Measurements from ENCODE around the gene RAI1.

Gene RAI1

GRCh38 chr17:17816240-17816814 is 135.1 kb downstream of the RAI1 start:
- H3K4me3 ChIP-seq (ENCODE audit: low read depth, low read length) = no peak overlapping the region
- TF ChIP-seq, protein P1, sequence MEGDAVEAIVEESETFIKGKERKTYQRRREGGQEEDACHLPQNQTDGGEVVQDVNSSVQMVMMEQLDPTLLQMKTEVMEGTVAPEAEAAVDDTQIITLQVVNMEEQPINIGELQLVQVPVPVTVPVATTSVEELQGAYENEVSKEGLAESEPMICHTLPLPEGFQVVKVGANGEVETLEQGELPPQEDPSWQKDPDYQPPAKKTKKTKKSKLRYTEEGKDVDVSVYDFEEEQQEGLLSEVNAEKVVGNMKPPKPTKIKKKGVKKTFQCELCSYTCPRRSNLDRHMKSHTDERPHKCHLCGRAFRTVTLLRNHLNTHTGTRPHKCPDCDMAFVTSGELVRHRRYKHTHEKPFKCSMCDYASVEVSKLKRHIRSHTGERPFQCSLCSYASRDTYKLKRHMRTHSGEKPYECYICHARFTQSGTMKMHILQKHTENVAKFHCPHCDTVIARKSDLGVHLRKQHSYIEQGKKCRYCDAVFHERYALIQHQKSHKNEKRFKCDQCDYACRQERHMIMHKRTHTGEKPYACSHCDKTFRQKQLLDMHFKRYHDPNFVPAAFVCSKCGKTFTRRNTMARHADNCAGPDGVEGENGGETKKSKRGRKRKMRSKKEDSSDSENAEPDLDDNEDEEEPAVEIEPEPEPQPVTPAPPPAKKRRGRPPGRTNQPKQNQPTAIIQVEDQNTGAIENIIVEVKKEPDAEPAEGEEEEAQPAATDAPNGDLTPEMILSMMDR (IDR thresholded peaks at IDR 0.05; ENCODE audit: low read depth, low read length) = no peak

DNA sequence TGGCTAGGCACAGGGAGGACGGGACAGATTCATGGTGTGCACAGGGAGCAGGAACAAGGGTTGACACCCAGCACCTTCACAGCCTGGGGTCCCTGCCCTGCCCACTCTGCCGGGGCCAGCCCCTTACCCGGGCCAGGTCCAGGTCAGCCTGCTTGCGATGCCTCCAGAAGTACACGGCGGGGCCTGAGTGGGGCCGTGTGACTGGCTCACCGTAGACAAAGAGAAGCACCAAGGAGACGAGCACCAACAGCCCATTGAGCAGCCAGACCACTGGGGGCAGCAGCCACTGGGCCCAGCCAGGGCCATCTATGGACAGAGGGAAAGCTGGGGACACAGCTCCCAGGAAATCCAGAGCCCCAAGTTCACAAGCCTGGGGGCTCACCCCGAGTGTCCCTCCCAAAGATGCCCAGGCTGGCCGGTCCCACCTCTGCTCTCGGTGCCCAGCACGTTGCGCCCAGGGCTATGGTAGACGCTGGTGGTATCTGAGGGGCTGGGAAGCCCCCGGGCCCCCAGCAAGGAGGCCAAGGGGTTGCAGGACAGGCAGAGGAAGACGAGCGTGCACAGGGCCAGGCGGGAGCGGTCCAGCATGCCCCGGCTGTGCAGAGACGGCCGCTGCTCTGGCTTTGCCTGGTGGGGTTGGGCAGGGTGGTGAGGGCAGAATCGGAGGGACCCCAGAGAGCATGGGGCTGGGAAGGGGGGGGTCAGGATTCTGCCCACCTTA is 135.7 kb downstream of the RAI1 start:
- TF ChIP-seq, protein P1 (IDR thresholded peaks at IDR 0.05; ENCODE audit: low read depth, low read length) = no peak
- no peak overlapping the region for H3K4me3 ChIP-seq (ENCODE audit: low read depth, low read length)

GRCh38 chr17:17817552-17817947 is 136.3 kb downstream of the RAI1 start:
- TF ChIP-seq, protein P1 (IDR thresholded peaks at IDR 0.05; ENCODE audit: low read depth, low read length) = no peak
- H3K4me3 ChIP-seq (ENCODE audit: low read depth, low read length) = no peak overlapping the region

DNA sequence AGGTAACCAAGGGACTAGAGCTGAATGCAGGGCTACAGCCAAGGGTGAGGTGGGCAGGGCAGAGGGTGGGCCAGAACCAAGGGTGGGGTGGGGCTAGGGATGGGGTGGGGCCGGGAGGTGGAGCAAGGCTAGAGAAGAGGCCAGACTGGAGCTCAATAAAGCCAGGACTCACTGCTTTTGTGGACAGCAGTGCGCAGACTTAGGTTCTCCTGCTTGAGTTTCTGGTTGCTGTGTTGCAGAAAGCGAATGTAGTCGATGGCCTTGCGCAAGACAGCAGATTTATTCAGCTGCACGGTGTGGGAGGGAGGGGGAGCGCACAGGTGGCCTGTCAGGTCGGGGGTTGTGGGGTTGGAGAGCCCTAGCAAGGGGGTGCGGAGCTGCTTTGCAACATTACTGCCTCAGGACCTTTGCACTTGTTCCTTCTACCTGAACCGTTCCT is 136.8 kb downstream of the RAI1 start:
- H3K4me3 ChIP-seq (ENCODE audit: low read depth, low read length) = no peak overlapping the region
- TF ChIP-seq, protein P1 (IDR thresholded peaks at IDR 0.05; ENCODE audit: low read depth, low read length) = no peak

DNA sequence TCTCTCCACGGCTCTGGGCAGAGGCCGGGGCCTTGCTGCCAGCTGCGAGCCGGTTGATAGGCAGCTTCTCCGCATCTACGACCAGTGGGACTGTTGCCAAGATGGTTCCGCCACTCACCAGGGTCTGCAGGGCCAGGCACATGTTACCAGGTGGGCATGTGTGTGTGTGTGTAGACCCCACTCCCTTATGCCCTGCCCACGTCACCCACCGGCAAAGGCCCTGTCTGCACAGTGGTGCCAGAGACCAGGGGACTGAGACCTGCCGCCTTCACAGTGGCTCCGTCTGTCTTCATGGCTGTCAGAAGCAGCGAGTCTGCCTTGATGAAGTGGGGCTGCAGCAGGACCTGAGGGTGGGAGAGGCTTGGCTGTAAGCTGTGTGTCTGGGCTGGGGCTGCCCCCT is 137.9 kb downstream of the RAI1 start:
- no peak overlapping the region for H3K4me3 ChIP-seq (ENCODE audit: low read depth, low read length)
- TF ChIP-seq, protein P1 (IDR thresholded peaks at IDR 0.05; ENCODE audit: low read depth, low read length) = no peak

GRCh38 chr17:17819561-17819995 is 138.3 kb downstream of the RAI1 start:
- no peak overlapping the region for H3K4me3 ChIP-seq (ENCODE audit: low read depth, low read length)
- TF ChIP-seq, protein P1 (IDR thresholded peaks at IDR 0.05; ENCODE audit: low read depth, low read length) = no peak

DNA sequence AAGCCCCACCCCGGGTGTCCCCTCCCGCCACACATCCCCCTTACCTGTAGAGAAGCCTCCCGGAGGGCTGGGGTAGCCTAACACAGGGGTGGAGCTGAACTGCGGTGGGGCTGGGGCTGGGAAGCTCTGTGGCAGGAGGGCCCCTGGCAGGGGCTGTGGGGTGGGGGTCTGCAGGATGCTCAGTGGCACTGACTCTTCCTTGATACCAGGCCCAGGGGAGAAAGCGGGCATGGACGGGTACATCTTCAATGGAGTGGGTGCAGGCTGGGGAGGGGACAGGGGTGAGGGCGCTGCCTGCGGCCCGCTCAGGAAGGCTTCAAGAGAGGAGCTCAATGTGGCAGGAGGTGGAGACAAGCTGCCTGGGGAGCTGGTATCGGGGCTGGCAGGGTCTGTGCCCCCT is 138.8 kb downstream of the RAI1 start:
- H3K4me3 ChIP-seq (ENCODE audit: low read depth, low read length) = no peak overlapping the region

More for the DNA sequence above, 138.8 kb downstream of the RAI1 start:
- TF ChIP-seq, protein P1 (IDR thresholded peaks at IDR 0.05; ENCODE audit: low read depth, low read length) = no peak
